ENCODE measurements around the gene OSBPL8.
A peak's percentile ranks its signal among the peaks of the same experiment; 100 is the strongest.

Gene OSBPL8

GRCh38 chr12:76588881-76589565 is 29.5 kb upstream of the OSBPL8 start:
- Histone ChIP-seq H3K27ac (no peak overlapping the region), H3K36me3 (replicated peaks) (no peaks in the 10 kb centered on the region), H3K27me3 (replicated peaks) (no peaks in the 10 kb centered on the region), H3K4me3 (ENCODE audit: low read depth, low read length) (no peak overlapping the region)
- in situ Hi-C loops (cut with HindIII; ENCODE audit: low pct_ligation_motif_present, low sequenced_read_pairs): no loop called here
- TF ChIP-seq CTCF (IDR thresholded peaks at IDR 0.05; ENCODE audit: low read depth, low read length, missing control alignments): no peak
- peak; percentile 17 for DNase-seq

- DNase-seq: no peak
- no peak for TF ChIP-seq CTCF (IDR thresholded peaks at IDR 0.05; ENCODE audit: low read depth, low read length, missing control alignments)
- Histone ChIP-seq H3K27ac (no peak overlapping the region), H3K4me3 (ENCODE audit: low read depth, low read length) (no peak overlapping the region), H3K27me3 (replicated peaks) (no peaks in the 10 kb centered on the region), H3K36me3 (replicated peaks) (no peaks in the 10 kb centered on the region)
- in situ Hi-C loops (cut with HindIII; ENCODE audit: low pct_ligation_motif_present, low sequenced_read_pairs): no loop called here
Observed at GRCh38 chr12:76587428-76588178, 28.0 kb upstream of the OSBPL8 start.

- H3K27ac ChIP-seq: no peak overlapping the region
- peak; percentile 67 for DNase-seq
- H3K4me3 ChIP-seq (ENCODE audit: low read depth, low read length): no peak overlapping the region
- no peaks in the 10 kb centered on the region for H3K36me3 ChIP-seq (replicated peaks)
- in situ Hi-C loops (cut with HindIII; ENCODE audit: low pct_ligation_motif_present, low sequenced_read_pairs): no loop called here
- no peaks in the 10 kb centered on the region for H3K27me3 ChIP-seq (replicated peaks)
- peak; percentile 57 for TF ChIP-seq CTCF (IDR thresholded peaks at IDR 0.05; ENCODE audit: low read depth, low read length, missing control alignments)
Observed at GRCh38 chr12:76586764-76587395, 27.3 kb upstream of the OSBPL8 start.

GRCh38 chr12:76583301-76583700 is 23.7 kb upstream of the OSBPL8 start:
- no peak for DNase-seq
- no peak overlapping the region for H3K27ac ChIP-seq
- H3K4me3 ChIP-seq (ENCODE audit: low read depth, low read length): no peak overlapping the region
- H3K36me3 ChIP-seq (replicated peaks): no peaks in the 10 kb centered on the region
- TF ChIP-seq CTCF (IDR thresholded peaks at IDR 0.05; ENCODE audit: low read depth, low read length, missing control alignments): no peak
- H3K27me3 ChIP-seq (replicated peaks): no peaks in the 10 kb centered on the region
- in situ Hi-C loops (cut with HindIII; ENCODE audit: low pct_ligation_motif_present, low sequenced_read_pairs): no loop called here

GRCh38 chr12:76573840-76574373 is 14.3 kb upstream of the OSBPL8 start:
- Histone ChIP-seq H3K36me3 (replicated peaks) (no peaks in the 10 kb centered on the region), H3K4me3 (ENCODE audit: low read depth, low read length) (no peak overlapping the region), H3K27me3 (replicated peaks) (no peaks in the 10 kb centered on the region), H3K27ac (no peak overlapping the region)
- in situ Hi-C loops (cut with HindIII; ENCODE audit: low pct_ligation_motif_present, low sequenced_read_pairs): no loop called here
- TF ChIP-seq CTCF (IDR thresholded peaks at IDR 0.05; ENCODE audit: low read depth, low read length, missing control alignments): no peak
- no peak for DNase-seq

Data from brain microvascular endothelial cell (primary cell).